Activated T-cell treated with anti-CD3 and anti-CD28 coated beads, Interleukin-2, amount 50 U/mL, for 1 hour (primary cell): ENCODE data around the gene HCRTR1.

Experiments used
- DNase-seq: peaks from one replicate; pipeline ENCODE4 v3.0.0-alpha.2; 2020

Gene HCRTR1

GRCh38 chr1:31650161-31651088 is 32.9 kb downstream of the HCRTR1 start:
- DNase-seq, result no peak

GRCh38 chr1:31651089-31651420 is 33.6 kb downstream of the HCRTR1 start:
- DNase-seq, result no peak

GRCh38 chr1:31651766-31652165 is 34.3 kb downstream of the HCRTR1 start:
- DNase-seq, result no peak

- no peak for DNase-seq
These were observed 35.5 kb downstream of the HCRTR1 start for GRCh38 chr1:31652891-31653499.

- no peak for DNase-seq
These were observed 36.4 kb downstream of the HCRTR1 start for GRCh38 chr1:31653717-31654473.

- no peak for DNase-seq
These were observed 36.9 kb downstream of the HCRTR1 start for GRCh38 chr1:31654474-31654776.

GRCh38 chr1:31655104-31655503 is 37.6 kb downstream of the HCRTR1 start:
- no peak for DNase-seq

GRCh38 chr1:31655756-31656155 is 38.3 kb downstream of the HCRTR1 start:
- DNase-seq, result no peak

- DNase-seq, result no peak
These were observed 39.7 kb downstream of the HCRTR1 start for GRCh38 chr1:31657020-31657804.

- no peak for DNase-seq
These were observed 40.6 kb downstream of the HCRTR1 start for GRCh38 chr1:31657972-31658510.

GRCh38 chr1:31658721-31659120 is 41.2 kb downstream of the HCRTR1 start:
- no peak for DNase-seq

GRCh38 chr1:31659889-31660288 is 42.4 kb downstream of the HCRTR1 start:
- DNase-seq, result no peak

GRCh38 chr1:31660871-31661455 is 43.5 kb downstream of the HCRTR1 start:
- DNase-seq, result no peak

GRCh38 chr1:31661856-31662255 is 44.4 kb downstream of the HCRTR1 start:
- no peak for DNase-seq

GRCh38 chr1:31662463-31662862 is 45.0 kb downstream of the HCRTR1 start:
- no peak for DNase-seq

- peak; percentile 74 for DNase-seq
These were observed 46.3 kb downstream of the HCRTR1 start for GRCh38 chr1:31663622-31664452.

GRCh38 chr1:31664528-31664927 is 47.0 kb downstream of the HCRTR1 start:
- no peak for DNase-seq

GRCh38 chr1:31665234-31665878 is 47.9 kb downstream of the HCRTR1 start:
- no peak for DNase-seq

- DNase-seq, result no peak
These were observed 48.9 kb downstream of the HCRTR1 start for GRCh38 chr1:31666263-31666963.

- DNase-seq, result no peak
These were observed 49.7 kb downstream of the HCRTR1 start for GRCh38 chr1:31667065-31667785.
